Breast epithelium (tissue), 3 donors: ENCODE results near the gene RHBDF1.

Experiments used
- POLR2AphosphoS5 ChIP-seq, 3 donors: sonication (generic); formaldehyde crosslinking; IDR thresholded peaks; one replicate each; pipeline ENCODE4 v1.6.1; 2017; ENCODE audit warnings: antibody characterized with exemption in 3 of 3
- TF ChIP-seq, protein P1 (sequence below), 3 donors: fragments of 450-650 bp; IDR thresholded peaks; one replicate each; pipeline ENCODE4 v1.5.1; 2016 to 2017; ENCODE audit warnings: antibody characterized with exemption in 3 of 3, mild to moderate bottlenecking in 3 of 3, moderate library complexity in 3 of 3

DNA sequence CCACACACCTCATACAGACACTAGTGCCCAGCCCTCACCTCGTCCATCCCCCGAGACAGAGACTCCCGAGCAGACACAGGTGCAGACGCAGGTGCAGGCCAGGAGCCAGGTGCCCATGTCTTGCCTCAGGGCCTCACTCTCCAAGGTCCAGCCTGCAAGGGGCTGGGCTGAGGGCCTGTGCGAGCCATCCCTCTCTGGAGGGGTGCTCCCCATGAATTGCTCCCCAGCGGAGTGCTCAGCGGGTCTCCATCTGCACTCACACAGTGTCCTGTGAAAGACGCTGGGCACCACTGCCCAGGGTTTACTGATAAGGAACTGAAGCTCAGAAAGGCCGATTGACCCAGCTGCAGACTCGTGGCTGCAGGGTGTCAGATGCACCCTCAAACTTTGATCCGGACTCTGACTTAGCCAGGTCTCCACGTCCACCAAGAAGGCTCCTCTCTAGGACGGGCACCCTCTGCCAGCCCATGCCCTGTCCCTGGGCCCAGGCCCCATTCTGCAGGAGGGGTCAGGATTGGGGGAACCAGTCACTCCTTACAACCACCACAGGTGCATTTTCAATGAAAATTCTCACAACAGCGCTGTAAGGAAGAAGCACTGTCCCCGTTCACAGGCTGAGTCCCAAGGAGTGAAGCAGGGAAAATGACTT lies 36.0 kb downstream of the RHBDF1 start:
- TF ChIP-seq, protein P1, sequence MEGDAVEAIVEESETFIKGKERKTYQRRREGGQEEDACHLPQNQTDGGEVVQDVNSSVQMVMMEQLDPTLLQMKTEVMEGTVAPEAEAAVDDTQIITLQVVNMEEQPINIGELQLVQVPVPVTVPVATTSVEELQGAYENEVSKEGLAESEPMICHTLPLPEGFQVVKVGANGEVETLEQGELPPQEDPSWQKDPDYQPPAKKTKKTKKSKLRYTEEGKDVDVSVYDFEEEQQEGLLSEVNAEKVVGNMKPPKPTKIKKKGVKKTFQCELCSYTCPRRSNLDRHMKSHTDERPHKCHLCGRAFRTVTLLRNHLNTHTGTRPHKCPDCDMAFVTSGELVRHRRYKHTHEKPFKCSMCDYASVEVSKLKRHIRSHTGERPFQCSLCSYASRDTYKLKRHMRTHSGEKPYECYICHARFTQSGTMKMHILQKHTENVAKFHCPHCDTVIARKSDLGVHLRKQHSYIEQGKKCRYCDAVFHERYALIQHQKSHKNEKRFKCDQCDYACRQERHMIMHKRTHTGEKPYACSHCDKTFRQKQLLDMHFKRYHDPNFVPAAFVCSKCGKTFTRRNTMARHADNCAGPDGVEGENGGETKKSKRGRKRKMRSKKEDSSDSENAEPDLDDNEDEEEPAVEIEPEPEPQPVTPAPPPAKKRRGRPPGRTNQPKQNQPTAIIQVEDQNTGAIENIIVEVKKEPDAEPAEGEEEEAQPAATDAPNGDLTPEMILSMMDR (IDR thresholded peaks at IDR 0.05) = no peak
- no peak for TF ChIP-seq POLR2AphosphoS5 (IDR thresholded peaks at IDR 0.05)
